Central memory CD4-positive, alpha-beta T cell (primary cell): ENCODE data around the gene NDUFS2.

Source experiments
- DNase-seq: peaks from one replicate; pipeline ENCODE4 v3.0.0; 2022
- total RNA-seq, 3 experiments: gene quantifications; one replicate each; lab custom pipeline; 2026; lab: John Stamatoyannopoulos, UW

The NDUFS2 gene
- 72.0 to 101 (median 94.5) reads per million in 3 experiments for total RNA-seq

- DNase-seq = peak; percentile 93
Observed at GRCh38 chr1:161201836-161202712, at the start of gene NDUFS2. TSS of gene NDUFS2 (plus strand) at chr1:161202367. CDS start at chr1:161202386, 19 bp downstream.

- DNase-seq = no peak
Observed at GRCh38 chr1:161153176-161153575, 49.0 kb upstream of the NDUFS2 start.

GRCh38 chr1:161153682-161154337 is 48.4 kb upstream of the NDUFS2 start, which contains the start of gene UFC1:
TSS of gene UFC1 (plus strand) at chr1:161153978. CDS start at chr1:161153998, 20 bp downstream.
- DNase-seq = peak; percentile 90

GRCh38 chr1:161157867-161158266 is 44.3 kb upstream of the NDUFS2 start:
- DNase-seq = no peak

- no peak for DNase-seq
Observed at GRCh38 chr1:161158316-161159010, 43.7 kb upstream of the NDUFS2 start.

GRCh38 chr1:161159087-161159912 is 42.9 kb upstream of the NDUFS2 start, which contains the start of gene USP21:
TSS of gene USP21 (plus strand) at chr1:161159500. CDS start at chr1:161160641, 1,141 bp downstream.
- DNase-seq = peak; percentile 90

- no peak for DNase-seq
Observed at GRCh38 chr1:161159913-161160243, 42.3 kb upstream of the NDUFS2 start.

GRCh38 chr1:161160671-161161145 is 41.5 kb upstream of the NDUFS2 start:
- DNase-seq = no peak

GRCh38 chr1:161161652-161162051 is 40.5 kb upstream of the NDUFS2 start:
- no peak for DNase-seq

- DNase-seq = no peak
Observed at GRCh38 chr1:161162052-161162451, 40.1 kb upstream of the NDUFS2 start.

GRCh38 chr1:161162806-161163205 is 39.4 kb upstream of the NDUFS2 start:
- DNase-seq = no peak

GRCh38 chr1:161163793-161164192 is 38.4 kb upstream of the NDUFS2 start:
- DNase-seq = no peak

- no peak for DNase-seq
Observed at GRCh38 chr1:161164901-161165610, 37.1 kb upstream of the NDUFS2 start.

GRCh38 chr1:161165742-161166668 is 36.2 kb upstream of the NDUFS2 start, which contains the start of gene PPOX:
TSS of gene PPOX (plus strand) at chr1:161166426. CDS start at chr1:161166848, 422 bp downstream.
- DNase-seq = peak; percentile 96

GRCh38 chr1:161166669-161167548 is 35.3 kb upstream of the NDUFS2 start:
- no peak for DNase-seq

GRCh38 chr1:161168906-161169305 is 33.3 kb upstream of the NDUFS2 start:
- no peak for DNase-seq

GRCh38 chr1:161171191-161171590 is 31.0 kb upstream of the NDUFS2 start:
- no peak for DNase-seq

GRCh38 chr1:161171696-161172095 is 30.5 kb upstream of the NDUFS2 start:
- DNase-seq = no peak

GRCh38 chr1:161172349-161172748 is 29.8 kb upstream of the NDUFS2 start:
- no peak for DNase-seq
